ENCODE results near the gene ZNF674.
"Not testable (repeated sequence)": the region's sequence is repeated elsewhere in the genome, so short reads cannot be mapped to it uniquely, and the experiment has no call there.

The ZNF674 gene

DNA sequence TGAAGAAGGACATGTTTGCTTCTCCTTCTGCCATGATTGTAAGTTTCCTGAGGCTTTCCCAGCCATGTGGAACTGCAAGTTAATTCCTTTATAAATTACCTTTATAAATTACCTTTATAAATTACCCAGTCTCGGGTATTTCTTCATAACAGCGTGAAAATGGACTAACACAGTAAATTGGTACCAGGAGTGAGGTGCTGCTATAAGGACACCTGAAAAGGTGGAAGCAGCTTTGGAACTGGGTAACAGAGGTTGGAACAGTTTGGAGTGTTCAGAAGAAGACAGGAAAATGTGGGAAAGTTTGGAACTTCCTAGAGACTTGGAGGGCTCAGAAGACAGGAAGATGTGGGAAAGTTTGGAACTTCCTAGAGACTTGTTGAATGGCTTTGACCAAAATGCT is 66.6 kb downstream of the ZNF674 start:
- DNase-seq (ENCODE audit: low read depth in 1 of 2, low spot score in 1 of 2) = not testable (repeated sequence)

DNA sequence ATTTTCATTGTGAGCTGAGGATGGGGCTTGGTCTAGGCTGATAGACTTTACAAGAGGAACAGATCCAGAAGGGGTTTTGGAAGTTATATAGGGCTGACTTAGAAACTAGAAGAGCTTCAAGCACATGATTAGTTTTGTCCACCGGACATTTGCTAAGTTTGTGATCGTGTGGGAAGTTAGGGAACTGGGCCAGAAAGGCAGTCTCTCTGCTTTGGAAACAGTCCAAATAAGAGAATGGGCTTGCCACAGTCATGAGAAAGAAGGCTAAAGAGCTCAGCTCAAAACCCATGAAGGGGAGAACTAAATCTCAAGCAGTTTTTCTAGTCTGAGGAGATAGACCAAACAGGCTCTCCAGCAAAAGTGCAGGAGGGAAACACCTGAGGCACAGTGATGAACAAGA is 67.8 kb downstream of the ZNF674 start:
- DNase-seq (ENCODE audit: low read depth in 1 of 2, low spot score in 1 of 2) = no peak

DNA sequence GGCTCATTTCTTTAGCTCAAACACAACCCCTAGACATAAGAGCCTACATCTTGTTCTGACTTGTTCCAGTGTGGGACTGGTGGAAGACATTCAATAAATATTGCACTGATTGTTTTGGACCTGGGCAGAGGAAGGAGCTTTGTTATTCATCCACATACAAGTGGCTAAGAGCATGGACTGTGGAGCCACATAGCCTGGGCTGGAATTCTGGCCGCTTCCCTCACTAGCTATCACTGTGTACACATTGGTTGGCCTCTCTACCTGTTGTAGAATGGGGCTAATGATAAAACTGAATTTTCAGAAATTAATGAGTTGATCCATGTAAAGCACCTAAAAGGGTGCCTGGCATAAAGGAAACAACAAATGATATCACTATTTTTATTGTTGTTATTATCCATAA is 80.0 kb downstream of the ZNF674 start:
- no peak for DNase-seq (ENCODE audit: low read depth in 1 of 2, low spot score in 1 of 2)

DNA sequence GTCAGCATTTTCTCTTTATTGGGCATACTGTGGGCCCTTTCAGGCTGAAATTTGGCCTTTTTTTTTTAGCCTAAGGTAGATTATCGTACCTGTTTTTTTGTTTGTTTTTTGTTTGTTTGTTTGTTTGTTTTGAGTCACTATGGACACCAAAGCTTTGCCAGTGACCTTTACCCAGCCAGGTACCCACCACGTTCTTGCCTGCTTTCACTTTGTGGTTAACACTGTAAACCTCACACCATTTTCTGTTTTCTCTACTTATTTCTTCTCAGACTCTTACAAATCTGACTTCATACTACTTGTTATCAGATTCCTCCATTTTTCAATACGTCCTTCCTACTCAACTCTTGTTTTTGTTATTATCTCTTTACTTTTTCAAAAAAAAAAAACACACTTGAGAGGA is 81.5 kb downstream of the ZNF674 start:
- no peak for DNase-seq (ENCODE audit: low read depth in 1 of 2, low spot score in 1 of 2)

DNA sequence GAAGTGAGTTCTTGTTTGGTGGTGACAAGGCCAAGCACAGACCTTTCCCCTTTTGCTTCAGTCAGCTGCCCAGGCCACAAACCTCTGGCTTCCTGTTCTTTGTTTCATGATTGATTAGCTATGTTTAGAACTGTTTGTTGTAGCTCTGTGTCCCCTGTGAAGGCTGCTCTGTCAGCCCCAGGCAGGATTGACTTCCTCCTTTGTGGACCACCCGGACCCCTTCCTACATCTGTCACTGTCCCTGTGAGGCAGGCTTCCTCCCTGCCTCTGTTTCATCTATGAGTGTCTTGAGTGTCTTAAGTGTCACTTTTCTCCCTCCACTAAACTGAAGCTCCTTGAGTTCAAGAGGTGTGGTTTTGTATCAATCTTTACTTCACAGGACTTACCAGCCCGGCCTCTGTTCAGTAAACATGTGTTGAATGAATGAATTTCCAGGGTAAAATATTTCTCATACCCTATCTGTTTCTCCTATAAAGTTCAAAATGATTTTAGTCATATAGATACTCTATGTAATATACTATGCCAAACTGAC is 83.5 kb downstream of the ZNF674 start:
- no peak for DNase-seq (ENCODE audit: low read depth in 1 of 2, low spot score in 1 of 2)

DNA sequence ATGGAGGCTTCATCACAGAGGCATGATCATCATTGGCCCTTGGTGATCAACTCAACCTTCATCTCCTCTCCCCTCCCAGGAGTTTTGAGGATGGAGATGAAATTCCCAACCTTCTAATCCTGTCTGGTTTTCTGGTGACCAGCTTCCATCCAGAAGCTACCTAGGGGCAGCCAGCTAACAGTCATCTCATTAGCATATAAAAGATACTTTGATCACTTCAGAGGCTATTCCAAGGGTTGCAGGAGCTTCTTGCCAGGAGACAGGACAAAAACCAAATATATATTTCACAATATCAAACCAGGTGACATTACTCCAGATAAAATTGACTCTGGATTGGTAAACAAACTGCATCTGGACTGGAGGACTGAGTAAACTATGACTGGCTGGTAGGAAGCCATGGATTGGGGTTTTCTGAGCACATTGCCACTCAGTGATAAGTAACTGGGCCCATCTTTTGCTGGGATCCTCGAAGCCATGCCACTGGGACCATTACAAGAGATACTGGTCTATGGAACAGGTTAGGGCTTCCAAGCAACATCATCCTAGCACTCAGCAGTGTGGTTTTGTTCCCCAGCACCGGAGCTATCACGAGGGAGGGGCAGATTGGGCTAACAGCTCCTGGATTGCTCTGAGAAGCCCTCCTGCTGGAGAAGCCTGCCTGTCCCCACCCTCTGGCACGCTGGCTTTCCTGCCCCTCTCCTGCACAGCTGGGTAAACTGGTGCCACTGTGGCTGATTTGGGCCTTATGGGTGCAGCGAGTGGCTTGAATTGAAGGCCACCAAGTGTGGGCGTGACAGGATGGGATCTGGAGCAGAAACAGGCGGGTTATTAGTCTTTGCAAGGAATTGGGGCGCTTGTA is 84.2 kb downstream of the ZNF674 start:
- DNase-seq (ENCODE audit: low read depth in 1 of 2, low spot score in 1 of 2) = not testable (repeated sequence)

DNA sequence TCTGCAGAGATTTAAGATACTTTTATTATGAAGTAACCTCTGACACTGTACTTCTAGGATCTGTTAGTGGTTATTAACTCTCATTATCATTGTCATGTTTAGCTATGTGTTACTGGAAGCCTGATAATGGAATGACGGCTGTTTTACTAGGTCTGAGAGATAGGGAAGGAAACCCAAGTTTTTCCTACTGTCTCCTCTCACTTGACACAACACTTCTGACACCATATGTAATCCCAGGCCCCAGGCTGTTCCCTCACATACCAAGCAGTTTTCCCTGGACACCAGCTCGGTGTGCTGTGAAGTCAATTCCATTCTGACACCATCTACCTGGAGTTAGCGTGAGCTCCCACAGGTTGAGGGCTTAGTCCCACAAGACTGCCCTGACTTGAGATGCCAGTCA is 85.6 kb downstream of the ZNF674 start:
- no peak for DNase-seq (ENCODE audit: low read depth in 1 of 2, low spot score in 1 of 2)

DNA sequence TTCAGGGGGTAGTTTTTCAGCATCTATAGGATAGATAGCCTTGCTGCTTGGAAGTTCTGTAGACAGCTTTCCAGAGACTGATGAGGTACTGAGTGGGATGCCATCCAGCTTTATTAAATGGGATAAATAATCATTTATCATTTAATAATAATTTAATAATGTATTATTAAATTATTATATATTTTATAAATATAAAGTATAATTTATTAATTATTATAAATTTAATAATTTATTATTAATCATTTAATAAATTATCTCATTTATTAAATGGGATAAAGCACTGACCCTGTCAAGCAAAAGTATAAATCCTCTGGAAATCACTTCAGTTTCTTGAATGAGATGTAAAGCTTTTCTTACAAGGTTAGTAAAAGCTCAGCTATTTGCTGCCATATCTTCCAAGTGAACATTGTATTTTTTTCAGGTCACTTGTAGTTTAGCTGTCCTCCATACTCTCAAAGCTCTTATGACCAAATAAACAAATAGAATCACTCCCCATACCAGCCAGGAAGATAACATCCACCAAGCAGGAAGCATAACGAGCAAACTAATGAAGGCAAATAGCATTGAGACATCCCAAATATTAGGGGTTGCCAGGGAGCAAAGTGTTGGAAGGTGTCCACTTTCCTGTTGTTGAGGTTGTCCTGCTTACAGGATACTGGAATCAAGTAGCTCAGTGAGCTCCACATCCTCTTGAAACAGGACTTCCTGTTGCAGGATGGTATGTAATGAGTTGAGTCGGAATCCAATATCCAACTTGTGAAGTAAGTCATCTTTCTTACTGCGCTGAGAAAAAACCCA is 88.9 kb downstream of the ZNF674 start:
- no peak for DNase-seq (ENCODE audit: low read depth in 1 of 2, low spot score in 1 of 2)

Measured in stimulated activated CD4-positive, alpha-beta T cell treated with anti-CD3 and anti-CD28 coated beads, Interleukin-15, amount 100 ng/mL, for 1 hour (primary cell).